ENCODE measurements around the gene TWIST2. TPM values are rescaled to one million over a fixed set of nuclear protein-coding genes. Genes with fewer than 3 reads are reported as not detected.

TWIST2 gene
- total RNA-seq, 1 experiment from 2014 or later: 0.22 TPM

DNA sequence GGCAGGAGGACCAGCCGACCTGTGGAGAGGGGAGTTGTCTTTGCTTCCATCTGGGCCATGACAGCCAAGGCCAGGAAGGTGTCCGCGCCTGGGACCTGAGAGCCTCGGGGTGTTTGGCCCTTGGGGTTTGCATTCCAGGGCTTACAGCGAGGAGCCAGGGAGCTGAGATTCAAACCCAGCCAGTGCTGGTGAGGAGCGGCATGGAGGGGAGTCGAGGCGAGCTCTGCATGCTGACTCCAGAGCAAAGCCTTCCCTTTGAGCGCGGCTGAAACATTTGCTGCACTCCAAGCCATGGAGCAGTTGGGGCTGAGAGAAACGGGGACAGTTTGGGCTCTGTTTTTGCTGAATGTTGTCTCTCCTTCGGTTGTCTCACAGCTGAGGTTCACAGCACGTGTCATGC, 77.4 kb downstream of the TWIST2 start:
- Histone ChIP-seq H3K4ac (ENCODE audit: low read depth, low read length) (no peak overlapping the region), H3K23ac (ENCODE audit: insufficient read length, low read depth, low read length) (no peak overlapping the region), H3K9me3 (ENCODE audit: control insufficient read depth, low read depth, low read length) (no peaks in the 10 kb centered on the region), H2BK15ac (ENCODE audit: low read depth, low read length) (no peak overlapping the region), H4K91ac (ENCODE audit: insufficient read length, low read depth, low read length) (no peak overlapping the region), H3K14ac (ENCODE audit: insufficient read depth, low read length) (peak overlapping the region; percentile 21; the same call in 1 of the 2 replicates), H4K20me1 (ENCODE audit: control insufficient read depth, insufficient read depth, insufficient read length) (no peaks in the 10 kb centered on the region), H3K23me2 (ENCODE audit: insufficient read length, low read depth, low read length, poor library complexity, severe bottlenecking) (no peaks in the 10 kb centered on the region), H2AK5ac (ENCODE audit: insufficient read length, low read length) (no peak overlapping the region), H3K9ac (ENCODE audit: extremely low read depth, insufficient read length, low read length) (no peak overlapping the region), H3K4me1 (ENCODE audit: insufficient read depth, low read length) (no peaks in the 10 kb centered on the region), H2BK120ac (ENCODE audit: low read depth, low read length, poor library complexity, severe bottlenecking) (no peak overlapping the region), H4K5ac (ENCODE audit: insufficient read length, low read depth, low read length) (no peak overlapping the region), H2BK12ac (ENCODE audit: insufficient read length, low read depth, low read length) (no peak overlapping the region), H3K79me2 (ENCODE audit: insufficient read depth, low read length) (no peaks in the 10 kb centered on the region), H3K18ac (ENCODE audit: insufficient read length, low read depth, low read length) (no peak overlapping the region), H4K8ac (replicated peaks; ENCODE audit: insufficient read length, low read depth, low read length) (no peak overlapping the region), H2BK20ac (ENCODE audit: low read depth, low read length, poor library complexity, severe bottlenecking) (no peak overlapping the region), H3K4me2 (ENCODE audit: insufficient read depth, insufficient read length, low read length) (no peak overlapping the region), H3K27me3 (ENCODE audit: insufficient read depth, low read length) (no peaks in the 10 kb centered on the region), H2BK5ac (ENCODE audit: insufficient read length, low read length) (no peak overlapping the region), H3K27ac (ENCODE audit: insufficient read length, low read depth, low read length) (no peak overlapping the region), H3K56ac (ENCODE audit: insufficient read length, low read depth, low read length) (no peak overlapping the region), H3T11ph (ENCODE audit: low read length) (no peak overlapping the region), H3K79me1 (ENCODE audit: insufficient read depth, low read depth, low read length, poor library complexity, severe bottlenecking) (no peaks in the 10 kb centered on the region), H2AFZ (ENCODE audit: low read length) (no peak overlapping the region)
- no peak for DNase-seq
- H3K27ac Mint-ChIP-seq: no peak overlapping the region
- no peaks in the 10 kb centered on the region for H3K36me3 Mint-ChIP-seq (ENCODE audit: insufficient read depth in 1 of 3, low read depth in 3 of 3)
- no peak overlapping the region for H3K4me3 Mint-ChIP-seq
- H3K27me3 Mint-ChIP-seq (ENCODE audit: low read depth): peaks cover 17% of the 10 kb centered on the region
- WGBS (ENCODE audit: extremely low coverage, insufficient read length, low lambda C conversion rate): no CpG with 5 or more reads among the region's 13 CpGs
- H3K4me1 Mint-ChIP-seq: no peaks in the 10 kb centered on the region
- TF ChIP-seq, protein P1, sequence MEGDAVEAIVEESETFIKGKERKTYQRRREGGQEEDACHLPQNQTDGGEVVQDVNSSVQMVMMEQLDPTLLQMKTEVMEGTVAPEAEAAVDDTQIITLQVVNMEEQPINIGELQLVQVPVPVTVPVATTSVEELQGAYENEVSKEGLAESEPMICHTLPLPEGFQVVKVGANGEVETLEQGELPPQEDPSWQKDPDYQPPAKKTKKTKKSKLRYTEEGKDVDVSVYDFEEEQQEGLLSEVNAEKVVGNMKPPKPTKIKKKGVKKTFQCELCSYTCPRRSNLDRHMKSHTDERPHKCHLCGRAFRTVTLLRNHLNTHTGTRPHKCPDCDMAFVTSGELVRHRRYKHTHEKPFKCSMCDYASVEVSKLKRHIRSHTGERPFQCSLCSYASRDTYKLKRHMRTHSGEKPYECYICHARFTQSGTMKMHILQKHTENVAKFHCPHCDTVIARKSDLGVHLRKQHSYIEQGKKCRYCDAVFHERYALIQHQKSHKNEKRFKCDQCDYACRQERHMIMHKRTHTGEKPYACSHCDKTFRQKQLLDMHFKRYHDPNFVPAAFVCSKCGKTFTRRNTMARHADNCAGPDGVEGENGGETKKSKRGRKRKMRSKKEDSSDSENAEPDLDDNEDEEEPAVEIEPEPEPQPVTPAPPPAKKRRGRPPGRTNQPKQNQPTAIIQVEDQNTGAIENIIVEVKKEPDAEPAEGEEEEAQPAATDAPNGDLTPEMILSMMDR (conservative IDR thresholded peaks at IDR 0.05): no peak
- no peaks in the 10 kb centered on the region for H3K9me3 Mint-ChIP-seq

Measured in H9 (cell line).